ENCODE data around the gene NKX6-2. TPM values are rescaled to one million over a fixed set of nuclear protein-coding genes. Genes with fewer than 3 reads are reported as not detected.
"Not testable (repeated sequence)": the region's sequence is repeated elsewhere in the genome, so short reads cannot be mapped to it uniquely, and the experiment has no call there.

Gene NKX6-2
- polyA plus RNA-seq, 1 donor (not counting 4 experiments of a cell fraction or from before 2014, with no cell fraction given) = not detected

- TF ChIP-seq EZH2 (IDR thresholded peaks at IDR 0.05; ENCODE audit: low read length) = no peak
- TF ChIP-seq CTCF (optimal IDR thresholded peaks at IDR 0.05 in 1 of 3, IDR thresholded peaks at IDR 0.05 in 1 of 3, conservative IDR thresholded peaks at IDR 0.05 in 1 of 3; ENCODE audit: extremely low read depth in 1 of 3, insufficient read depth in 2 of 3, low read length in 3 of 3) = no peak
- H3K4me1 ChIP-seq (ENCODE audit: control insufficient read depth, extremely low read depth, insufficient read depth, low read length) = no peaks in the 10 kb centered on the region
- no peak overlapping the region for H2AFZ ChIP-seq (ENCODE audit: control insufficient read depth, low read length)
- H3K27me3 ChIP-seq (ENCODE audit: control insufficient read depth, extremely low read depth, insufficient read depth, low read length) = peaks cover 3% of the 10 kb centered on the region
- H3K79me2 ChIP-seq (ENCODE audit: control insufficient read depth, insufficient read depth, low read length) = no peaks in the 10 kb centered on the region
- H3K4me2 ChIP-seq (ENCODE audit: control insufficient read depth, extremely low read depth, insufficient read depth, low read depth, low read length) = no peak overlapping the region
- no peak overlapping the region for H3K27ac ChIP-seq (ENCODE audit: control insufficient read depth, insufficient read depth, low read length)
- H3K4me3 ChIP-seq (ENCODE audit: control insufficient read depth in 2 of 3, extremely low read depth in 1 of 3, insufficient read depth in 2 of 3, low read depth in 1 of 3, low read length in 3 of 3) = no peak overlapping the region
- H3K9me3 ChIP-seq (ENCODE audit: control insufficient read depth, low read depth, low read length) = peaks cover 6% of the 10 kb centered on the region
- FAIRE-seq (no peak), DNase-seq (ENCODE audit: low read depth, low spot score) (no peak)
- no peak overlapping the region for H3K9ac ChIP-seq (ENCODE audit: control insufficient read depth, extremely low read depth, insufficient read depth, low read length)
- H4K20me1 ChIP-seq (ENCODE audit: control insufficient read depth, extremely low read depth, insufficient read depth, low read length) = no peaks in the 10 kb centered on the region
- dilution Hi-C loops (cut with MboI; ENCODE audit: extremely low pct_ligation_motif_present, low sequenced_read_pairs) = no loop called here
- H3K36me3 ChIP-seq (ENCODE audit: control insufficient read depth in 2 of 2, extremely low read depth in 1 of 2, insufficient read depth in 2 of 2, low read length in 2 of 2) = no peaks in the 10 kb centered on the region
- H3K9me1 ChIP-seq (ENCODE audit: control insufficient read depth, extremely low read depth, insufficient read depth, low read length) = no peaks in the 10 kb centered on the region
Observed at GRCh38 chr10:132798876-132799275, 12.9 kb upstream of the NKX6-2 start.

- Histone ChIP-seq H3K9me3 (ENCODE audit: control insufficient read depth, low read depth, low read length) (peaks cover 6% of the 10 kb centered on the region), H4K20me1 (ENCODE audit: control insufficient read depth, extremely low read depth, insufficient read depth, low read length) (no peaks in the 10 kb centered on the region), H3K9me1 (ENCODE audit: control insufficient read depth, extremely low read depth, insufficient read depth, low read length) (no peaks in the 10 kb centered on the region), H3K4me1 (ENCODE audit: control insufficient read depth, extremely low read depth, insufficient read depth, low read length) (no peaks in the 10 kb centered on the region), H3K9ac (ENCODE audit: control insufficient read depth, extremely low read depth, insufficient read depth, low read length) (no peak overlapping the region), H3K27ac (ENCODE audit: control insufficient read depth, insufficient read depth, low read length) (no peak overlapping the region), H3K4me2 (ENCODE audit: control insufficient read depth, extremely low read depth, insufficient read depth, low read depth, low read length) (no peak overlapping the region), H3K36me3 (ENCODE audit: control insufficient read depth in 2 of 2, extremely low read depth in 1 of 2, insufficient read depth in 2 of 2, low read length in 2 of 2) (no peaks in the 10 kb centered on the region), H3K4me3 (ENCODE audit: control insufficient read depth in 2 of 3, extremely low read depth in 1 of 3, insufficient read depth in 2 of 3, low read depth in 1 of 3, low read length in 3 of 3) (no peak overlapping the region), H3K27me3 (ENCODE audit: control insufficient read depth, extremely low read depth, insufficient read depth, low read length) (peaks cover 3% of the 10 kb centered on the region), H2AFZ (ENCODE audit: control insufficient read depth, low read length) (no peak overlapping the region), H3K79me2 (ENCODE audit: control insufficient read depth, insufficient read depth, low read length) (no peaks in the 10 kb centered on the region)
- dilution Hi-C loops (cut with MboI; ENCODE audit: extremely low pct_ligation_motif_present, low sequenced_read_pairs) = no loop called here
- TF ChIP-seq CTCF (optimal IDR thresholded peaks at IDR 0.05 in 1 of 3, IDR thresholded peaks at IDR 0.05 in 1 of 3, conservative IDR thresholded peaks at IDR 0.05 in 1 of 3; ENCODE audit: extremely low read depth in 1 of 3, insufficient read depth in 2 of 3, low read length in 3 of 3) = no peak
- TF ChIP-seq EZH2 (IDR thresholded peaks at IDR 0.05; ENCODE audit: low read length) = no peak
- FAIRE-seq (no peak), DNase-seq (ENCODE audit: low read depth, low spot score) (no peak)
Observed at GRCh38 chr10:132798403-132798802, 12.5 kb upstream of the NKX6-2 start.

GRCh38 chr10:132797986-132798385 lies 12.0 kb upstream of the NKX6-2 start:
- H3K27ac ChIP-seq (ENCODE audit: control insufficient read depth, insufficient read depth, low read length); H3K4me2 ChIP-seq (ENCODE audit: control insufficient read depth, extremely low read depth, insufficient read depth, low read depth, low read length); H2AFZ ChIP-seq (ENCODE audit: control insufficient read depth, low read length); H3K9ac ChIP-seq (ENCODE audit: control insufficient read depth, extremely low read depth, insufficient read depth, low read length); H3K36me3 ChIP-seq (ENCODE audit: control insufficient read depth in 2 of 2, extremely low read depth in 1 of 2, insufficient read depth in 2 of 2, low read length in 2 of 2); H3K4me1 ChIP-seq (ENCODE audit: control insufficient read depth, extremely low read depth, insufficient read depth, low read length); FAIRE-seq; H3K27me3 ChIP-seq (ENCODE audit: control insufficient read depth, extremely low read depth, insufficient read depth, low read length); dilution Hi-C loops (cut with MboI; ENCODE audit: extremely low pct_ligation_motif_present, low sequenced_read_pairs); H3K79me2 ChIP-seq (ENCODE audit: control insufficient read depth, insufficient read depth, low read length); H3K4me3 ChIP-seq (ENCODE audit: control insufficient read depth in 2 of 3, extremely low read depth in 1 of 3, insufficient read depth in 2 of 3, low read depth in 1 of 3, low read length in 3 of 3); H4K20me1 ChIP-seq (ENCODE audit: control insufficient read depth, extremely low read depth, insufficient read depth, low read length); H3K9me3 ChIP-seq (ENCODE audit: control insufficient read depth, low read depth, low read length); H3K9me1 ChIP-seq (ENCODE audit: control insufficient read depth, extremely low read depth, insufficient read depth, low read length); DNase-seq (ENCODE audit: low read depth, low spot score): not testable (repeated sequence)
